GM21390 (cell line): ENCODE results near the gene SPECC1L.
A peak's percentile ranks its signal among the peaks of the same experiment; 100 is the strongest.
"Not testable (repeated sequence)": the region's sequence is repeated elsewhere in the genome, so short reads cannot be mapped to it uniquely, and the experiment has no call there.

Source experiments
- ATAC-seq: cut with Tn5 transposase; IDR thresholded peaks from one replicate; pipeline ENCODE4 v1.9.1; 2021; ENCODE audit not compliant: unreplicated experiment

The SPECC1L gene

DNA sequence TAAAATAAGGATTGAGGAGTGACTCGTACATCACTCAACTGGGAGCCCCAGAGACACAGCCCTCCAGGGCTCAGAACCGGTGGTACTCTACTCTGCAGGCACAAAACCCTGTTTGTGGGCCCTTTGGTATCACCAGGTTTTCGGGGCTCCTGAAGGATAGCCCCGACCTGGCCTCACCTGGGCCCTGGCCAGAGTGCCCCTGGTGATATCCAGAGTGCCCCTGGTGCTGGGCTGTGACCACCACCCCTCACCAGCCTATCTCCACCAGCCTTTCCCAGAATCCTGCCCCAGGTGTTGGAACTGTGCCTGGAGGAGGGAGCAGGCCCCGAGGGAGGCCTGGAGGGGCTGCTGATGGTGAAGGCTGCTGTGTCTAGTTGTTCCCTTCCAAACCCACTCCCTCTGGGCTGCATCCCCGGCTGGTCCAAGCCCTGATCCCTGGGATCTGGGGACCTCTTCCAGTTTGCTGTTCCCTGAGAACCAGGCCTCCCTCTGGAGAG is 23.6 kb upstream of the SPECC1L start:
- ATAC-seq, result no peak

DNA sequence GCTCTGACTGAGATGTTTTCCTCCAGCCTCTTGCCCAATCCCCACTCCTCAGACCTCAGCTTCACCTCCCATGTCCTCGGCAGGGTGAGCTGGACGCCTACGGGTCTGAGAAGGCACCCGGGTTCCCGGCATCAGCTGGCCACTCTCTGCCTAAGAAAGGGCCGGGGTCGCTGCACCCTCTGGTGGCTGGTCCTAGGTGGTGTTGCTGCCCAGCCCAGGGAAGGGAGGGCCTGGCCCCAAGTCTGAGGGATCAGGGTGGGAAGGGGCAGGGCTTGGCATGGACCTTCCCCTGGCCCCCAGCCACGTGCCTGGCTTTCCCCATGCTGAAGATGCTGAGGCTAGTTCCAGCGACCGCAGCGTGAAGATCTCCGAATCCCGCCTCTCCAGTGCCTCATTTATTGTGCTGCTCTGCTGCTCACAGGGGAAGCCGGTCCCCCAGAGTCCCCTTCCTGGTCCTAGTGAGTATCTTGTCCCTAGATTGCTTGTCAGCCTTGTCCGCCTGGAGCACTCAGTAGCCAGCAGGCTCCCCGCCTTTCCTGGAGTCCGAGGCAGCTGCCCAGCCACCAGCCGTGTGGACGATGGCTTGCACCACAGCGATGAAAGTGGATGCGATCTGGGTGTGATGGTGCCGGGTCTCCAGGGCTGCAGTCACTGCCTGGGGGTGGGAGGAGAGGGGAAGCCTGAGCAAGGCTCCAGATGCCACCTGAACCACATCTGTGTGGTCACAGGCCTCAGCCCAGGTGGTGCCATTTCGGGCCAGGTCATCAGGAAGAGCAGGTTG is 22.9 kb upstream of the SPECC1L start:
- no peak for ATAC-seq

DNA sequence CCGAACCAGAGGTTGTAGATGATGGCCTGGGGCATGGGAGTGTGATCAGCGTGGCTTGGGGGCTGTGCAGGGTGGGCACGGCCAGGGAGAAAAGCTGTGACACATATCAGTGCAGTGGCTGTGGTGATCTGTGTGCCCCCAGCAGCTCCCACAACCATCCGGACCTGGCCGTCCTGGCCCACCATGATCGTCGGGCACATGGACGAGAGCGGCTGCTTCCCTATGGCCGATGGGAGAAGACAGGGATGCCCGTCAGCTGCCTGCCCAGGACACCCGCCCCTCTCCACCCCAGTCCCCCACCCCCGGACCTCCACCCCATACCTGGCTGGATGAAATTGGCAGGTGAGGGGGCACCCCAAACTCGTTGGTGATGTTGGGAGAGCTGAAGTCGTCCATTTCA is 22.0 kb upstream of the SPECC1L start:
- ATAC-seq, result not testable (repeated sequence)

DNA sequence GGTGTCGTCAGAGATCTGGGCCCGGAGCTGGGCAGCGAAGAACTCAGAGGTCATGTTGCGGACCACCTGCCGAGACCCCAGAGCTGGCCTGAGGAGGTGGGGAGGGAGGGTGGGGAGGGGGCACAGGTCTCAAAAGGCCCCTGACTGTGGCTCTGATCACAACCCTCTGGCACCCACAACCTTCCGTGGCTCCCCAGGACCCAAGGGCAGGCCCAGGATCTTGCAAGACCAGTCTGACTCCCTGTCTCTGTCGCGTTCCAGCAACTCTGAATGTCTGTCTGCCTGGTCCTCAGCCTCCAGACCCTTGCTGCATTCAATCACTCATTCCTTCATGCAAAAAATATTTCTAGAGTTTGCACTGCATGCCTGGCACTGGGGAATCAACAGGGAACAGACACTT is 21.2 kb upstream of the SPECC1L start:
- ATAC-seq, result not testable (repeated sequence)

DNA sequence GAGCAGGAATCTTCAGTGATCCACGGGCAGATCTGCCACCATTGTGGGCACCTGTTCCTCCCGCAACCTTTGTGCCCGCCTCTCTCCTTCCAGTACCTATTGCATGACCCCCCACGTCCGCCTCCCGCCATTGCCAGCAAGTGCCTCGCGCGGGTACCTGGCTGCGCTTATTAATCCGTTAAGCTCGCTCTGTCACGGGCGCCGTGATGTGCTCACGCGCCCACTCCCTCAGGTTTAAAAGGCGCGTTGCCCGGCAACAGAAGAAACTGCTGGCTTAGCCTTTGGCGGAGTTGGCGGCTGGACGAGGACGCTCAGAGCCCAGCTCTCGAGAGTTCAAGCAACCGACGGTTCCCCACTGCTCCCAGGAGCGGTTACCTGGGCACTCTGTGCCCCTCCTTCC is 19.3 kb upstream of the SPECC1L start:
- not testable (repeated sequence) for ATAC-seq

DNA sequence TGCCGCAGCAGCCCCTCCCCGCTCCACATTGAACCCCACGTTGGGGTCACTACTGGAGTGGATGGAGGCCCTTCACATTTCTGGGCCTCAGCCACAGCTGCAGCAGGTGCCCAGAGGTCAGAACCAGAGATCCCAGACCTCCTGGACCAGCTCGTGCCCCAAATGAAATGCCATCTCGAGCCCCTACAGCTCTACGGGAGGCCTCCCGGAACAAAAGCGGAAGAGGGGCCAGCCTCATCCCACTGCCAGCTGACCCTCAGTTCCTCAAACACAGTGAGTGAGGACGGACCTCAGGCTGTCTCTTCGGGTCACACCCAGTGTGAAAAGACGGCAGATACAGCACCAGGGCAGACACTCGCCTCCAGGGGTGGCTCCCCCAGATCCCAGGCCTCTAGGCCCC is 17.5 kb upstream of the SPECC1L start:
- ATAC-seq, result not testable (repeated sequence)

DNA sequence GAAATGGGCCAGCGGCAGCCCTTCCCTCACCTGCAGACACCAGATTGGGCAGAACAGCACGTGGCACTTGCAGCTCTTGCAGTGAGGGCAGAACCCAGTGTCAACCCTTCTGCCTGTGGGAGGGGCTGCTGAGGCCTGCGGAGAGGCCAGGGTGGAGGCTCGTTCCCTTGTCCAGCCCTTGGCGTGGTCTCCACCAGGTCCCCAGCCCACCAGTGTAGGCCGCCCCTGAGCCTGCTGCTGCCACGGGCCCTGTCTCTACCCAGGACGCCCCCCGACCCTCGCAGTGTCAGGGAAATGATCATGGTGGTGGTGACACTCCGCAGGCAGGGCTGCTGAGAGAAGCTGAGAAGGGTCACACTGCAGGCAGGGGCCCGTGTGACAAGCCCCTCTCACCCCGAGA is 14.5 kb upstream of the SPECC1L start:
- ATAC-seq, result not testable (repeated sequence)

DNA sequence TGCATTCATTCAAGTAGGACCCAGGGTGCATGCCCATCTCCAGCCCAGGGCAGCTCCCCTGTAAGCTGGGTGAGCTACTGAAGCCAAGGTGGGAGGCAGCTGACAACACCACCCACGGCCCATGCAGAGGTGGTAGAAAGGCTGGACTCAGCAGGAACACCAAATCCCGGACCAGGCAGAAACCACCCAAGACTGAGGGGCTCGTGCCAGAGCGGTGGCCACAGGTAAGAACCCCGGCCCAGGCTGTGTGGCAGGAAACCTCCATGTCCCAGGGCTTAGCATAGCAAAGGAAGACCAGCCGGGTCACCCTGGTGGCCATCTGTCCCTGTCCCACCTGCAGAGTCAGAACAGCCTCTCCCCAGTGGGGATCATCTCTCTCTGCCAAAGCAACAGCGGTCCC is 13.9 kb upstream of the SPECC1L start:
- not testable (repeated sequence) for ATAC-seq

DNA sequence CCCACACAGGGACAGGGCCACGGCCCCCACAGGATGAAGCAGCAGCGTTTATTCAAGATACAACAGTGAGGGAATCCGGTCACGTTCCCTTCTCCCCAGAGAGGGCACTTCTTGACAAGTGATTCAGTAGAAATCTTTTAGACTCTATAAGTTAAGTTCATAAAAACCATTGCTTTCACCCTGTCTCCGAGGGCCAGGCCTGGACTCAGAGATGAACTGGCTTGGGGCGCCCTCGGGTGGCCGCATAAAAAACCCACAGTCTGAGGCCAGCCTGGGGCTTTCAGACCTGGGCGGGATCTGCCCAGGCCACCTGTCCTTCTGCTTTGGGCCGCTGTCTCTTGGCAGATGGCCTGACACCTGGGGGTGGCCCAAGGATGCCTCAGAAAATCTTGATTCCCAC is 11.2 kb upstream of the SPECC1L start:
- not testable (repeated sequence) for ATAC-seq

DNA sequence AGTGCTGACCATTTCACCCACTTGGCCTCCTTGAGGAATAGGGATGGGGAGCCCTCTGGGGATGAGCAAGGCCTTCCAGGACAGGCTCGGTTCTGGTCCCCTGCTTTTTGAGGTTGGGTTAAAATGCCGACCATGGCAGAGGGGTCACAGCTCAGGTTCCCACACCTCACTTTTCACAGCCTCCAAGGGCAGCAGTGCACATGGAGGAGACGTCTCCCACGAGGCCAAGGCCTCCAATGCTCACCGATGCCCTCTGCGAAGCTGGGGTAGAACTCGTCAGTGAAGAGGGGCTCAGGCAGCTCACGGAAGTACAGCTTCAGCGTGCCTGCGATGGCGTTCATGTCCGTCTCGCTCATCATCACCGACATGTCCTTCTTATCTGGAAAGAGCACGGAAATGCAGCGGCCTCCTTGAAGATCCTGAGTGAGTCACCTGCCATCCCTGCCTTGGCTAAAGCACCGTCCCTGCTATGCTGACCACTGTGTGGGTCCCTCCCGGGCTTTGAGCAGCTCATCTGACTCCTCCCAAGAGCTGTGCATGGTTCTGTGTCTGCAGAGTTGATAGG is 8.4 kb upstream of the SPECC1L start:
- ATAC-seq, result not testable (repeated sequence)

DNA sequence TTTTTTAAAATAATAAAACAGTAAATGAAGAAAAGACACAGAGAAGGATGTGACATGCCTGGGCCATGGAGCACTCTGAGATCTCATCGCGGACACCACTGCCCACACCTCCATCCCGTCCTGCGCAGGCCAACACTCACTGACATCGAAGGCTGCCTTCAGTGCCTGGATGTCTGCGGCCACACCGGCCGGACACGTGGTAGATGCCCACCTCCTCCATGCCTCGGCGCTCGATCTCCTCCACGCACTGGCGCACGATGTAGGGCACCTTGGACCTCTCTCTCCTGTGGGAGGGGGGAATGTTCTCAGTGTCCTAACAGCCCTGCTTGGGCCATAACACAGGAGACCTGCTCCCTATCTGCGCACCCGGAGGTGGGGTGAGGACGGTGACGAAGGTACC is 7.2 kb upstream of the SPECC1L start:
- not testable (repeated sequence) for ATAC-seq

DNA sequence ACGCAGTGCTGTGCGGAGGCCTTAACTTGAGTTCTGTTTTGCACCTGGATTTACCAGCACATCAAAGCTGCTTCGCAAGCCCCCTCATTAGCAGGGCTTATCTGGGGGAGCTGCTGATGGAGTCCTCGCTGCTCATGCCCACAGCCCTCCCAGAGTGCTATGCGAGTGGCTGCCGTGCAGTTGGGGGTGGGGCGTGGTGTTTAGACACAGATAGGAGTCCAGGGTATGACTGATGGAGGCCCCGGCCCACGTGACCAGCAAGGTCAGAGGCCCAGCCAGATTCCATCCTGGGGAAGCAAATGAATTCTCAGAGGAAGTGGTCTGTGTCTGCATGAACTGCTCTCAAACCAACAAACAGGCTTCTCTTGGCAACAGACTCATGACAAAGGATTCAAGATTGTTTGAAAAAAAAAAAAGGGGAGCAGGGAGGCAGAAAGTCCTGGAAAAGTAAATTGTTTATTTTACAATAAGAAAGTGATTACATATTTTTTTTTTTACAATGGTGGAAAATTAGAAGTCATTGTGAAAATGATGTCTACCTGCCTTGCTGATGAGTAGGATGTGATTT is 6.2 kb upstream of the SPECC1L start:
- ATAC-seq, result not testable (repeated sequence)

DNA sequence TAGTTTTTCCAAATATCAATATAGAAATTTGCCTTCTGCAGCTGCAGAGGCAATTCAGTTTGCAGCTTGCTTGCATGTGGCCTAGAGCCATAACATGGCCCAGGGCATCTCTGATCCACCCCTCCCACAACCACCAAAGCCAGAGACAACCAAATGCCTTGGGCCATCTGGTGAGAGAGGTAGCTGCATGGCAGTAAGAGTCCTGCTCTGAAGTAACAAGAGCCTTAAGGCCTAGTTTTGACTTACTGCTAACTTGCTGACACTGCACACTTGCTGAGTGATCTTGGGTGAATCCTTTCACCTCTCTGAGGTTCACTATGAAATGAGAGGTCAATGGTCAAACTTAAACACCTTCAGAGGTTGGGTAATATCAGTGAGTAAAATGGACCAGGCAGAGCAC is 4.9 kb upstream of the SPECC1L start:
- ATAC-seq, result no peak

DNA sequence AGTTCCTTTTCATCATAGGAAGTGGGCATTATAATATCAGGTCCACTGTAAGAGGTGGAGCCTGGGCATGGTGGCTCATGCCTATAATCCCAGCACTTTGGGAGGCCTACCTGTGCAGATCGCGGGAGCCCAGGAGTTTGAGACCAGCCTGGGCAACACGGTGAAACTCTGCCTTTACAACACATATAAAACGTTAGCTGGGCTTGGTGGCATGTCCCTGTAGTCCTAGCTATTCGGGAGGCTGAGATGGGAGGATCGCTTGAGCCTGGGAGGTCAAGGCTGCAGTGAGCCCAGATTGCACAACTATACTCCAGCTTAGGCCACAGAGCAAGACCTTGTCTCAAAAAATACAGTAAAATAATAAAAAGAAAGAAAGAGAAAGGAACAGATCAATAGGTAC is 4.1 kb upstream of the SPECC1L start:
- ATAC-seq, result not testable (repeated sequence)

DNA sequence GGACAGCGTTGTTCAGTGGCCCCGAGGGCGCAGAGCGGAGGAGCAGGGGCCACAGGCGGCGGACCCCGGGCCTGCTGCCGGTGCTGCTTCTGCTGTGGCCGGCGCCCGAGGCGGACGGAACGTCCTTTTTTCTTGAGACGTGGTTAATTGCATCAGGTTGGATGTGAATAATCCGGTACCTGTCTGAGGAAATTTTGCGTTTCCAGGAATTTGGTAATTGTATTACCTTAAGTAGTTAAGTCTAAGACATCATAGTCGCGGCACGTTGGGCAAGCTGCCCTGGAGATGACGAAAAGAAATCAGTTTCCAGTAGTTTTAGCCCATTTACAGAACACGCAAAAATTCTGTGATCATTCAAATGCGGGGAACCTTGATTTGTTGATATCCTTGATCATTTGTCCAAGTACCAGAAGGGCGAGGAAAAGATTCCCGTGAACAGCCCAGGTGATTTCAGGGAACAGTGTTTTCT is 789 bp downstream of the SPECC1L start:
- ATAC-seq, result peak; percentile 21

DNA sequence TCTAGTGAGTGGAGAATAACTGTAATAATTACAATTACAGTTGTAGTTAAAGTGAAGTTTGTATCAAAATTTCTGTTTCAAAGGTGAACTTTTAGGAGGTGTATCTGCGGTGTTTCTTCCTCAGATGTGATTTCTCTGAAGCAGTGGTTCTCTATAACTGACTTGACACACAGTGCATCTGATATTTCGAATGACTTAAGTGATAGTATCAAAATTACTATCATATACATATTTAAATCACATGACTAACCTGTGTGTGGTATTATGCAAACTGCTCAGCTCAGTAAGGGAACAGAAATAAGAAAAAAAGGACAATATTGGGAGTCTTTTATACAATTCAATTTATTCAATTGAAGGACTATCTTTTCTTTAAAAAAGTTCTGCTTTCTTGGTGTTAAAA is 2.4 kb downstream of the SPECC1L start:
- not testable (repeated sequence) for ATAC-seq

DNA sequence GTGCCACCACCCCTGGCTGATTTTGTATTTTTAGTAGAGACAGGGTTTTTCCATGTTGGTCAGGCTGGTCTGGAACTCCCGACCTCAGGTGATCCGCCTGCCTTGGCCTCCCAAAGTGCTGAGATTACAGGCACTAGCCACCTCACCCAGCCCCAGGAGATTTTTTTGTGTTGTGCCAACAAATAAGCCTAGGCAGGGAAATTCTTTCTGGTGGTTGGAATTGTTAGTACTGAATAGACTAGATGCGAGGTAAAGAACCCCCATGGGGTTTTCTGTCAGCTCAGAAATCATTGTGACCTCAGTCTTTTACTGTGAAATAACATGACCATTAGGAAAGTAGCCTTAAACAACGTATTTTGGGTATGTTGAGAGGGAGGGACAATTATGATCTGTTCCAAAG is 3.3 kb downstream of the SPECC1L start:
- not testable (repeated sequence) for ATAC-seq

DNA sequence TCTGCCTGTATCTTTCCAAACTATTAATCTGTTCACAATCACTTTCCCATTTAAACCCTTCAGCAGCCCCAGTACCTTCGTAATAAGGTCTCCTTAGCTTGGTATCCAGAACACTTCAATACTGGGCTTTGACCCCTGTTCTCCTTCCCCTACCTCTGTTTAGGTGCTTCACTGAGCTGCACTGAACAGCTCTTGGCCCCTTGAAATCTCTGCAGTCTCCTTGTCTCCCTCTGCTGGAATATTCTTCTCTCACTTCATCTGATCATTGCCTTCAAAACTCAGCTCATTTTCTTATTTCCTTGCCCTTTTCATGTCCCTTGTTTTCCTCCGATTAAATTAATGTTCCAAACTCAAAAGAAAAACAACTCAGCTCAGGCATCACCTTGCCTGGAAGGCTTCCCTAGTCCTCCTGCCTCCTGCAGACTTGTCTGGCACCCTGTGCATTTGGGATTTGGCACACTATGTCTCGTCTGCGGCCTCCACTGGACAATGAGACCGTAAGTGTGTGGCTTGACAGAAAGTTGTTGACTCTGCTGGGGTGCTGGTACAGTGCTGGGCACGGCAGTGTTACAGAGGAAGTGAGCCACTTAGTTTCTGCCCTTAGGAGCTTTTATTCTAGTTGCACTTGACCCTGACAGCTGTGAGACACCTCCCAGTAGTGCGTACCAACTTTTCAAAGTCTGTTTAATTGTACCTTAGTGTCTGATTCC is 4.2 kb downstream of the SPECC1L start:
- not testable (repeated sequence) for ATAC-seq

DNA sequence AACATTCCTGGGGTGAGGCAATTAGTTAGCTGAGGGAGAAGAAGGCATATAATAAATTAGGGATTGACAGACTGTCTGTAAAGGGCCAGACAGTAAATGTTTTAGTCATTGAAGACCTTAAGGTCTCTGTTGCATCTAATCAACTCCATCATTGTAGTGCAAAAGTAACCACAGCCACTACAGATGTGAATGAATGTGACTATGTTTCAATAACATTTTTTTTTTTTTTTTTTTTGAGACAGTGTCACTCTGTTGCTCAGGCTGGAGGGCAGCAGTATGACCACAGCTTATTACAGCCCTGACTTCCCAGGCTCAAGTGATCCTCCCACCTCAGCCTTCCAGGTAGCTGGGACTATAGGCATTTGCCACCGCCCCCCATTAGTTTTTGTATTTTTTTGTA is 9.7 kb downstream of the SPECC1L start:
- ATAC-seq, result not testable (repeated sequence)

DNA sequence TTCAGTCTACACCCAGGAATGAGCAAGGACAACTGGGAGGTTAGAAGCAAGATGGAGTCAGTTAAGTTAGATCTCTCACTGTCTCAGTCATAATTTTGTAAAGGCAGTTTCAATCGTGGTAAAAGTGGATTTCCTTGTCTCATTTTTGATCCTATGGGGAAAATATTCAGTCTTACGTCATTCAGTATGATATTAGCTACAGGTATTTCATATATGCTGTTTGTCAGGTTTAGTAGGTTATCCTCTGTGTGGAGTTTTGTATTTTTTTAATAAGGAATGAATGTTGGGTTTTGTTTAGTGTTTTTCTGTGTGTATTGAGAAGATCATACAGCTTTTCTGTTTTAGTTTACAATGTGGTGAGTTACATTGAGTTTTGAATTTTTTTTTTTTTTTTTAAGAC is 11.8 kb downstream of the SPECC1L start:
- no peak for ATAC-seq

DNA sequence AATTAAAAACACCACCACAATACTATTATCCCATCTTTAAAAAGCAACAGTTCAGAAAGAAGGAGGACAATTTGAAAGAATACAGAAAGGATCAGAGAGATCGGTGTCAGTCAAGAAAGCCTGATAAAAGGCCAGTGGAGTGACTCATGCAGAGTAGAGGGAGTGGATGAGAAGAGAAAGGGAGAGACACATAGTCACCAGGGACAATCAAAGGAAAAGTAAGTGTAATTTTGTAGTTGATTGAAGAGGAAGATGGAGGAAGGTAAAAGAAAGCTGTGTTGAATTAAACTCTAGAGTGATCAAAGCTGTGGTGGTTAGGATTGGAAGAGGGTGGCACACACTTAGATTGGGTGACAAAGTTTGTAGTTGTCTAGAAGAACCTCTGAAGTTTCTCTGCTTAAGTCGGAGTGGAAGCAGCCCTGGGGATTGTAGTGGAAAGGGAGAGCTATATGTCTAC is 14.1 kb downstream of the SPECC1L start:
- ATAC-seq, result no peak
